Esophagus muscularis mucosa (tissue), 4 donors: ENCODE measurements around the gene ICOSLG. TPM values are rescaled to one million over a fixed set of nuclear protein-coding genes. Genes with fewer than 3 reads are reported as not detected.
"Not testable (repeated sequence)": the region's sequence is repeated elsewhere in the genome, so short reads cannot be mapped to it uniquely, and the experiment has no call there.

Experiments
- DNase-seq: peaks from one replicate; pipeline ENCODE4 v3.0.0-alpha.2; 2017; ENCODE audit errors: extremely low spot score
- H3K27ac ChIP-seq, 4 donors: fragments of 200-600 bp; sonication (generic); replicated peaks in 1 of 4; 1 replicate in 3 of 4; 2 replicates in 1 of 4; pipeline ENCODE4 v1.5.1; 2016 to 2019; ENCODE audit warnings: mild to moderate bottlenecking in 1 of 4
- H3K27me3 ChIP-seq, 4 donors: fragments of 200-600 bp; sonication (generic); one replicate each; pipeline versions ENCODE4 v1.5.1 to v1.6.0; 2016 to 2019
- H3K36me3 ChIP-seq, 4 donors: fragments of 200-600 bp; sonication (generic); one replicate each; pipeline ENCODE4 v1.5.1; 2016 to 2019
- H3K4me1 ChIP-seq, 4 donors: fragments of 200-600 bp; sonication (generic); one replicate each; pipeline ENCODE4 v1.5.1; 2016 to 2019
- H3K4me3 ChIP-seq, 4 donors: fragments of 200-600 bp; sonication (generic); 1 replicate in 2 of 4; 2 replicates in 2 of 4; pipeline ENCODE4 v1.5.1; 2016 to 2019; ENCODE audit warnings: mild to moderate bottlenecking in 4 of 4, moderate library complexity in 1 of 4
- H3K9me3 ChIP-seq, 4 donors: fragments of 200-600 bp; sonication (generic); 1 replicate in 3 of 4; 2 replicates in 1 of 4; pipeline ENCODE4 v1.5.1; 2016 to 2019
- CTCF ChIP-seq, 3 experiments: fragments of 200-600 bp in 2 of 3; fragments of 450-650 bp in 1 of 3; sonication (generic) in 2 of 3; IDR thresholded peaks; one replicate each; pipeline ENCODE4 v1.5.1; 2017 to 2019; ENCODE audit warnings: antibody characterized with exemption in 3 of 3, mild to moderate bottlenecking in 2 of 3, moderate library complexity in 1 of 3
- EP300 ChIP-seq: sonication (generic); formaldehyde crosslinking; IDR thresholded peaks from one replicate; pipeline ENCODE4 v1.6.1; 2017; ENCODE audit warnings: antibody characterized with exemption
- POLR2A ChIP-seq: fragments of 450-650 bp; IDR thresholded peaks from one replicate; pipeline ENCODE4 v1.6.1; 2017; ENCODE audit warnings: antibody characterized with exemption, moderate library complexity, mild to moderate bottlenecking, low read depth
- POLR2AphosphoS5 ChIP-seq, 2 donors: sonication (generic); formaldehyde crosslinking; IDR thresholded peaks; one replicate each; pipeline ENCODE4 v1.6.1; 2017; ENCODE audit warnings: antibody characterized with exemption in 2 of 2
- WGBS: methylation state at CpG from one replicate; pipeline ENCODE4 v1.1.5; 2018; 5-methylcytosine and 5-hydroxymethylcytosine counted together
- intact Hi-C: fragments of 100-400 bp; cut with DNase I; formaldehyde crosslinking; loops from one replicate; pipeline ENCODE4 v1.15.1; 2023
- total RNA-seq, 4 donors: library from RNA; depleted of rRNA; stranded (reverse); fragments of >200 nt; gene quantifications; one replicate each; pipeline versions ENCODE4 v1.1.0 to v1.2.1, GENCODE V29; 2016

ICOSLG gene
- total RNA-seq, 4 donors from 2014 or later, result 0.42 to 1.7 (median 0.95) TPM

- no peak for DNase-seq
- no peaks in the 10 kb centered on the region for H3K36me3 ChIP-seq
- H3K27me3 ChIP-seq, result peaks cover 0 to 58% (median 9%) of the 10 kb centered on the region in 4 donors
- no peak for TF ChIP-seq CTCF (IDR thresholded peaks at IDR 0.05)
- no peak for TF ChIP-seq POLR2A
- no peak for TF ChIP-seq EP300
- no peak for TF ChIP-seq POLR2AphosphoS5 (IDR thresholded peaks at IDR 0.05)
- no peak within 1 kb of the TSS for H3K27ac ChIP-seq
- H3K9me3 ChIP-seq, result no peaks in the 10 kb centered on the region
- H3K4me3 ChIP-seq, result peak within 1 kb of the TSS; percentile 22 to 42 (median 27)
- intact Hi-C loops, result no loop called here
- peaks cover 0 to 12% (median 8%) of the 10 kb centered on the region in 4 donors for H3K4me1 ChIP-seq
- 45% methylated on average over 27 of the region's 56 CpGs for WGBS
Measured at GRCh38 chr21:44285138-44285992, 44.6 kb upstream of the ICOSLG start, which contains the start of gene AIRE. Gene AIRE (plus strand): TSS chr21:44285876. CDS start chr21:44286007, 131 bp downstream.

- DNase-seq, result no peak
- Histone ChIP-seq H3K9me3 (no peaks in the 10 kb centered on the region), H3K27ac (no peak overlapping the region), H3K36me3 (no peaks in the 10 kb centered on the region), H3K4me3 (no peak overlapping the region), H3K27me3 (peaks cover 0 to 51% (median 9%) of the 10 kb centered on the region in 4 donors), H3K4me1 (peaks cover 0 to 12% (median 8%) of the 10 kb centered on the region in 4 donors)
- intact Hi-C loops, result no loop called here
- WGBS, result 84% methylated on average over 10 of the region's 11 CpGs
- TF ChIP-seq POLR2AphosphoS5 (IDR thresholded peaks at IDR 0.05), result no peak
- TF ChIP-seq EP300, result no peak
- no peak for TF ChIP-seq POLR2A
- no peak for TF ChIP-seq CTCF (IDR thresholded peaks at IDR 0.05)
Measured at GRCh38 chr21:44283948-44284347, 43.2 kb upstream of the ICOSLG start.

GRCh38 chr21:44283211-44283785, 42.6 kb upstream of the ICOSLG start:
- Histone ChIP-seq H3K4me1 (peaks cover 0 to 12% (median 8%) of the 10 kb centered on the region in 4 donors), H3K27me3 (peaks cover 0 to 47% (median 9%) of the 10 kb centered on the region in 4 donors)
- DNase-seq, H3K4me3 ChIP-seq, H3K27ac ChIP-seq, H3K9me3 ChIP-seq, intact Hi-C loops, H3K36me3 ChIP-seq: not testable (repeated sequence)
- WGBS, result 53% methylated on average over 11 of the region's 11 CpGs

GRCh38 chr21:44282370-44282769, 41.6 kb upstream of the ICOSLG start:
- peaks cover 0 to 38% (median 8%) of the 10 kb centered on the region in 4 donors for H3K27me3 ChIP-seq
- intact Hi-C loops, result no loop called here
- peaks cover 0 to 12% (median 8%) of the 10 kb centered on the region in 4 donors for H3K4me1 ChIP-seq
- DNase-seq, result no peak
- no peaks in the 10 kb centered on the region for H3K9me3 ChIP-seq
- no peak overlapping the region for H3K27ac ChIP-seq
- no peak for TF ChIP-seq POLR2AphosphoS5 (IDR thresholded peaks at IDR 0.05)
- TF ChIP-seq POLR2A, result no peak
- no peak for TF ChIP-seq EP300
- no peak for TF ChIP-seq CTCF (IDR thresholded peaks at IDR 0.05)
- 89% methylated on average over 9 of the region's 9 CpGs for WGBS
- H3K36me3 ChIP-seq, result no peaks in the 10 kb centered on the region
- H3K4me3 ChIP-seq, result no peak overlapping the region

GRCh38 chr21:44281801-44282200, 41.1 kb upstream of the ICOSLG start:
- no peak for TF ChIP-seq CTCF (IDR thresholded peaks at IDR 0.05)
- TF ChIP-seq POLR2AphosphoS5 (IDR thresholded peaks at IDR 0.05), result no peak
- TF ChIP-seq POLR2A, result no peak
- no peak for TF ChIP-seq EP300
- no peak overlapping the region for H3K4me3 ChIP-seq
- 95% methylated on average over 7 of the region's 9 CpGs for WGBS

More at GRCh38 chr21:44281801-44282200, 41.1 kb upstream of the ICOSLG start:
- Histone ChIP-seq H3K4me1 (peaks cover 0 to 12% (median 8%) of the 10 kb centered on the region in 4 donors), H3K36me3 (no peaks in the 10 kb centered on the region), H3K27me3 (peaks cover 0 to 32% (median 5%) of the 10 kb centered on the region in 4 donors), H3K9me3 (no peaks in the 10 kb centered on the region), H3K27ac (no peak overlapping the region)
- DNase-seq, result no peak
- intact Hi-C loops, result no loop called here
